ENCODE data around the gene PXT1. TPM values are rescaled to one million over a fixed set of nuclear protein-coding genes. Genes with fewer than 3 reads are reported as not detected.
"Not testable (repeated sequence)": the region's sequence is repeated elsewhere in the genome, so short reads cannot be mapped to it uniquely, and the experiment has no call there.

The PXT1 gene
- total RNA-seq, 2 experiments from 2014 or later: 0.25 TPM; not detected in 1

DNA sequence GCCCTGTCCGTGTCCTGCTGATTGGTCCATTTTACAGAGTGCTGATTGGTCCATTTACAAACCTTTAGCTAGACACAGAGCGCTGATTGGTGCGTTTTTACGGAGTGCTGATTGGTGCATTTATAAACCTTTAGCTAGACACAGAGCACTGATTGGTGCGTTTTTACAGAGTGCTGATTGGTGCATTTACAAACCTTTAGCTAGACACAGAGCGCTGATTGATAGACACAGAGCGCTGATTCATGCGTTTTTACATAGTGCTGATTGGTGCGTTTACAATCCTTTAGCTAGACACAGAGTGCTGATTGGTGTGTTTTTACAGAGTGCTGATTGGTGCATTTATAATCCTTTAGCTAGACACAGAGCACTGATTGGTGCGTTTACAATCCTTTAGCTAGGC, 6.5 kb upstream of the PXT1 start:
- H4K20me1 ChIP-seq (ENCODE audit: insufficient read depth, low read length); H3K4me2 ChIP-seq (ENCODE audit: low read length); H3K27ac ChIP-seq (ENCODE audit: low read depth, low read length, poor library complexity, severe bottlenecking); H3K9me2 ChIP-seq (ENCODE audit: insufficient read depth, low read length); H3K9me3 ChIP-seq (ENCODE audit: low read length); H3K4me3 ChIP-seq (ENCODE audit: low read depth, low read length, poor library complexity, severe bottlenecking); H2AFZ ChIP-seq (ENCODE audit: low read length); BruUV-seq (replicated peaks); intact Hi-C loops (cut with micrococcal nuclease; ENCODE audit: unreplicated experiment); DNase-seq (ENCODE audit: low spot score); CTCF ChIA-PET (ENCODE audit: unreplicated experiment): not testable (repeated sequence)
- Histone ChIP-seq H3K79me2 (ENCODE audit: insufficient read depth, low read depth, low read length) (peaks cover 95% of the 10 kb centered on the region), H3K4me1 (ENCODE audit: insufficient read depth, low read length, poor library complexity, severe bottlenecking) (peaks cover 15% of the 10 kb centered on the region), H3K36me3 (ENCODE audit: insufficient read depth, low read length) (peaks cover 75% of the 10 kb centered on the region)
- POLR2A ChIA-PET: interaction anchor here (0.5 to 0.8 kb wide), 4 partner anchors 9 to 617 kb away, joined by 3 to 4 read pairs (median 3); no protein-coding TSS in a partner anchor

DNA sequence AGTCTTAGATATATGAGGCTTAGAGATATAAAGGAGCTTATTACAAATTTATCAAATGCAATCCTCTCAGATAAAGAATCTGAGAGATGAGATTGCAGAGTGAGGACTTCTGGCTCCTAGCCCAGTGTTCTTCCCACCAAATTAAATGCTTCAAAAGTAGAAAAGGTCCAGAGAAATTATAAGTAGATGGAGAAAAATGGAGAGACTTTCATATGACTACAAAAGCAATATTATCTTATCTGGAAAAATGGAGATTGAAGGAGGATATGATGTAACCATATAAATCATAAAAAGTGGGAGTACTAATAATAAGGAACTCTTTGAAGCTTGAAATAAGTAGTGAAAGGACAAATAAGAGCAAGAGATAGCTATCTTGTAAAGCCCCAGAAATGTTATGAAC, 3.0 kb upstream of the PXT1 start:
- BruUV-seq (replicated peaks): TSS peak; percentile 54
- Histone ChIP-seq H3K4me3 (ENCODE audit: low read depth, low read length, poor library complexity, severe bottlenecking) (no peak overlapping the region), H3K9me3 (ENCODE audit: low read length) (0 out of 2 replicates have a peak, but pooled peaks cover 6% of the 10 kb centered on the region), H4K20me1 (ENCODE audit: insufficient read depth, low read length) (no peaks in the 10 kb centered on the region), H3K9me2 (ENCODE audit: insufficient read depth, low read length) (no peaks in the 10 kb centered on the region), H3K27ac (ENCODE audit: low read depth, low read length, poor library complexity, severe bottlenecking) (no peak overlapping the region), H3K4me2 (ENCODE audit: low read length) (peak overlapping the region; percentile 22), H3K4me1 (ENCODE audit: insufficient read depth, low read length, poor library complexity, severe bottlenecking) (peaks cover 33% of the 10 kb centered on the region), H3K79me2 (ENCODE audit: insufficient read depth, low read depth, low read length) (peaks cover 83% of the 10 kb centered on the region), H3K36me3 (ENCODE audit: insufficient read depth, low read length) (peaks cover 42% of the 10 kb centered on the region), H2AFZ (ENCODE audit: low read length) (no peak overlapping the region)
- no peak for TF ChIP-seq EZH2phosphoT487 (IDR thresholded peaks at IDR 0.05; ENCODE audit: borderline replicate concordance, low read depth, low read length)
- TF ChIP-seq, protein P1, sequence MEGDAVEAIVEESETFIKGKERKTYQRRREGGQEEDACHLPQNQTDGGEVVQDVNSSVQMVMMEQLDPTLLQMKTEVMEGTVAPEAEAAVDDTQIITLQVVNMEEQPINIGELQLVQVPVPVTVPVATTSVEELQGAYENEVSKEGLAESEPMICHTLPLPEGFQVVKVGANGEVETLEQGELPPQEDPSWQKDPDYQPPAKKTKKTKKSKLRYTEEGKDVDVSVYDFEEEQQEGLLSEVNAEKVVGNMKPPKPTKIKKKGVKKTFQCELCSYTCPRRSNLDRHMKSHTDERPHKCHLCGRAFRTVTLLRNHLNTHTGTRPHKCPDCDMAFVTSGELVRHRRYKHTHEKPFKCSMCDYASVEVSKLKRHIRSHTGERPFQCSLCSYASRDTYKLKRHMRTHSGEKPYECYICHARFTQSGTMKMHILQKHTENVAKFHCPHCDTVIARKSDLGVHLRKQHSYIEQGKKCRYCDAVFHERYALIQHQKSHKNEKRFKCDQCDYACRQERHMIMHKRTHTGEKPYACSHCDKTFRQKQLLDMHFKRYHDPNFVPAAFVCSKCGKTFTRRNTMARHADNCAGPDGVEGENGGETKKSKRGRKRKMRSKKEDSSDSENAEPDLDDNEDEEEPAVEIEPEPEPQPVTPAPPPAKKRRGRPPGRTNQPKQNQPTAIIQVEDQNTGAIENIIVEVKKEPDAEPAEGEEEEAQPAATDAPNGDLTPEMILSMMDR (conservative IDR thresholded peaks at IDR 0.05; ENCODE audit: low read length): no peak
- intact Hi-C loops (cut with micrococcal nuclease; ENCODE audit: unreplicated experiment): no loop called here
- ChIA-PET POLR2A (interaction anchor here (0.7 to 1.3 kb wide), 2 partner anchors 22 to 100 kb away, joined by 6 read pairs; no protein-coding TSS in a partner anchor), CTCF (ENCODE audit: unreplicated experiment) (no interaction called here)
- DNase-seq (ENCODE audit: low spot score): no peak

DNA sequence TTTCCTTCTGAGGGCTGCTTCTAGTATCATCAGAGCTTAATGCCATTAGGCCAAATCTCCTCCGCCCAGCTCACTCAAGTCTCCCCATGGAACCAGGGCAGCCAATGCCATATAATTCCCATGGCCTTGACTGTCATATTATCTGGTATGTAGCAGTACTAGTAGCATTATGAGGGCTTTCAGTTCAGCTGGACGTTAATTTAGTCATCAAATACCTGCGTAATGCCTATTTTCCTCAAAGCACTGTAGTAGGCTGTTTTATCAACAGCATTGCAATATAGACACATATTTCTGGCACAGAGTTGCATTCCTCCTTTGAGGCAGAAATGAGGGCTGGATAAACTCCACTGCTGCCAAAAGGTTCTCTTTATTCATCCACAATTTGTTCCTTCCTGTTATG, 1.8 kb upstream of the PXT1 start:
- DNase-seq (ENCODE audit: low spot score): no peak
- intact Hi-C loops (cut with micrococcal nuclease; ENCODE audit: unreplicated experiment): no loop called here
- H3K4me3 ChIP-seq (ENCODE audit: low read depth, low read length, poor library complexity, severe bottlenecking): peak overlapping the region; percentile 96
- no peaks in the 10 kb centered on the region for H3K9me2 ChIP-seq (ENCODE audit: insufficient read depth, low read length)
- TSS peak; percentile 57 for BruUV-seq (replicated peaks)
- ChIA-PET CTCF (ENCODE audit: unreplicated experiment) (no interaction called here), POLR2A (interaction anchor here (0.5 to 1.5 kb wide), 3 partner anchors 18 to 228 kb away, joined by 3 to 5 read pairs (median 4); no protein-coding TSS in a partner anchor)
- H2AFZ ChIP-seq (ENCODE audit: low read length): no peak overlapping the region
- no peaks in the 10 kb centered on the region for H4K20me1 ChIP-seq (ENCODE audit: insufficient read depth, low read length)
- peak overlapping the region; percentile 85 for H3K27ac ChIP-seq (ENCODE audit: low read depth, low read length, poor library complexity, severe bottlenecking)
- H3K4me1 ChIP-seq (ENCODE audit: insufficient read depth, low read length, poor library complexity, severe bottlenecking): peaks cover 33% of the 10 kb centered on the region
- H3K79me2 ChIP-seq (ENCODE audit: insufficient read depth, low read depth, low read length): peaks cover 75% of the 10 kb centered on the region
- TF ChIP-seq, protein P1 (conservative IDR thresholded peaks at IDR 0.05; ENCODE audit: low read length): no peak
- 0 out of 2 replicates have a peak, but pooled peaks cover 6% of the 10 kb centered on the region for H3K9me3 ChIP-seq (ENCODE audit: low read length)
- peak overlapping the region; percentile 80 for H3K4me2 ChIP-seq (ENCODE audit: low read length)
- peaks cover 39% of the 10 kb centered on the region for H3K36me3 ChIP-seq (ENCODE audit: insufficient read depth, low read length)

All from OCI-LY7 (cell line).